ENCODE measurements around the gene TESK2.

DNA sequence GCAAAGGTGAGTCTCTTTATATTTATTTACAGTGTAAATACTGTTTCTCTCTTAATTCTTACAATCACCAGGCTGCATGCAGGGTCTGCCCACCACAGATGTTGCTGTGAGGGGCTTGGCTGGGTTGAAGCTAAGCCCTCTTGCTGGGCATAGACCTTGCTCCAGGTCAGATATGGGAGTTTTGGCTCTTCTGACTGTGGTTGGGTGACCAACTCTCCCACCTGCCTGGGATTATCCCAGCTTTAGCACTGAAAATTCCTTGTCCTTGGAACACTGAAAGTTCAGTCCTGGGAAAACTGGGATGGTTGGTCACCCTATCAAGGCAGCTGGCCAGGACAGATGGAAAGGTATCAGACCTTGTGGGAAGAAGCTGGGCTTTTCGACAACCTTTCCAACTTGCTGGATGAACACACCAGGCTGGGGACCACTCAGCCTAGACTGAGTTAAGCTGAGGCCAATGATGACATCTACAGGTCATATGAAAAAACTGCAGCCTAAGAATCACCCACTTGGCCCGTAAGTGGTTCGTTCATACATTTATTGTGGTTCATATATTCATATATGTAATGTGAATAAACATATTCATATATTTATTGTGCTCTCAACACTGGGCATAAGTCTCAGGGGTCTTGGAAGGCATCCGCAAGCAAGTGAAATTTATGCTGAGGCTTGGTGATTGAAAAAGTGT is 190.8 kb downstream of the TESK2 start:
- TF ChIP-seq POLR2A (IDR thresholded peaks at IDR 0.05) = no peak
- TF ChIP-seq, protein P1, sequence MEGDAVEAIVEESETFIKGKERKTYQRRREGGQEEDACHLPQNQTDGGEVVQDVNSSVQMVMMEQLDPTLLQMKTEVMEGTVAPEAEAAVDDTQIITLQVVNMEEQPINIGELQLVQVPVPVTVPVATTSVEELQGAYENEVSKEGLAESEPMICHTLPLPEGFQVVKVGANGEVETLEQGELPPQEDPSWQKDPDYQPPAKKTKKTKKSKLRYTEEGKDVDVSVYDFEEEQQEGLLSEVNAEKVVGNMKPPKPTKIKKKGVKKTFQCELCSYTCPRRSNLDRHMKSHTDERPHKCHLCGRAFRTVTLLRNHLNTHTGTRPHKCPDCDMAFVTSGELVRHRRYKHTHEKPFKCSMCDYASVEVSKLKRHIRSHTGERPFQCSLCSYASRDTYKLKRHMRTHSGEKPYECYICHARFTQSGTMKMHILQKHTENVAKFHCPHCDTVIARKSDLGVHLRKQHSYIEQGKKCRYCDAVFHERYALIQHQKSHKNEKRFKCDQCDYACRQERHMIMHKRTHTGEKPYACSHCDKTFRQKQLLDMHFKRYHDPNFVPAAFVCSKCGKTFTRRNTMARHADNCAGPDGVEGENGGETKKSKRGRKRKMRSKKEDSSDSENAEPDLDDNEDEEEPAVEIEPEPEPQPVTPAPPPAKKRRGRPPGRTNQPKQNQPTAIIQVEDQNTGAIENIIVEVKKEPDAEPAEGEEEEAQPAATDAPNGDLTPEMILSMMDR (IDR thresholded peaks at IDR 0.05) = peak; percentile 55 to 86 (median 77)

Data from Peyer's patch (tissue), 4 donors.